SW 1271 (cell line): ENCODE data around the gene SUSD2.
"Not testable (repeated sequence)": the region's sequence is repeated elsewhere in the genome, so short reads cannot be mapped to it uniquely, and the experiment has no call there.

ENCODE experiments used
- DNase-seq, 2 experiments: peaks; one replicate each; lab custom pipeline; 2025; lab: John Stamatoyannopoulos, UW

Gene SUSD2

GRCh38 chr22:24181088-24181995 lies at the start of gene SUSD2:
Gene SUSD2, plus strand, starts transcription at chr22:24181487. Its CDS starts 33 bp downstream, at chr22:24181520.
- no peak for DNase-seq

GRCh38 chr22:24133187-24133965 lies 47.9 kb upstream of the SUSD2 start:
- DNase-seq: no peak

GRCh38 chr22:24134090-24134846 lies 47.0 kb upstream of the SUSD2 start:
- DNase-seq: no peak

GRCh38 chr22:24136533-24136932 lies 44.8 kb upstream of the SUSD2 start:
- not testable (repeated sequence) for DNase-seq

DNA sequence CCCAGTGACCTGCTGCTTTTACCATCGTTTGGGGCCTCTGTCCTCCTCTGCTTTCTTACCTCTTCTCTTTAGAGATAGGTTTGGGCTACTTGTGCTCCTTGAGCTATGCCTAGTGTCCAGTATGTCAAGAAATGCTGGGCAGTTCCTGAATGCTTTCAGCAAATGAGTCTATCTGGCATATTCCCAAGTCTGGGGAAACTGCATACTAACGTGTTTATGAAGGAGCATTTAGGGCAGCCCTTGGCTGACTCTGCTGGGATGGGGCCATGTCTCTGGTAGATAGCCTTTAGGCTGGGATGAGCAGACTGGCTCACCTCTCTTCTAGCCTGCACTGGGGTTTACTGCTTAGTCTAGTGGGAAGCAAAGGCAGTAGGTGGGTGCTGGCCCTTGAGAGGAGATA lies 43.7 kb upstream of the SUSD2 start:
- no peak for DNase-seq

DNA sequence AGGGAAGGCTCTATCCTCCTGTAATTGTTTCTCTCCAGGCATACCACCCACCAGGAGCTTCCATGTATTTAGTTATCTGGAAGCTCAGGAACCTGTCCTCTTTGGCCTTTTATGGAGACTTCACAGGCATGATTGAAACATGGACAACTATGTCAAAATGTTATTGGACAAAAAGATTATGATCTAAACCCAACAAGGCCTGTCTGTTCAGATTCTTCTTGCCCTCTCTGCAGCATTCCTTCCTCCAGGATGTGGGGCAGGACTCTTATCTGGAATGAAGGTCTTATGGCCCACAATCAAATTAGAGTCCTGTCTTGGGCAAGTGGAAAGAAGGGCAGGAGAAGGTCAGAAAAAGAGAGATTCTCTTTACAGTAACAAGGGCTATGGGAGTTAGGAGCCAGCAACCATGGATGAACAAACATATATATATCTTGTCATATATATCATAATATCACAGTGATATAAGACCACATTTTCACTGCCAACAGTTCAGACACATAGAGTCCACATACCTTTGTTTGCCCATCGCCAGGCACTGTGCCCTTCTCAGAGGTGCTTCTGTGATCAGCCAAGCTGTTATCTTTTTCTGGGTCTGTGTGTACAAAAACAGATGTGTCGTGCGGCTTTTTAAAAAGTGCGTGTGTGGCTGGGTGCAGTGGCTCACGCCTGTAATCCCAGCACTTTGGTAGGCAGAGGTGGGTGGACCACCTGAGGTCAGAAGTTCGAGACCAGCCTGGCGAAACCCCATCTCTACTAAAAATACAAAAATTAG lies 42.5 kb upstream of the SUSD2 start:
- DNase-seq: no peak

- DNase-seq: no peak
Measured at GRCh38 chr22:24140357-24140756, 40.9 kb upstream of the SUSD2 start.

GRCh38 chr22:24141586-24141985 lies 39.7 kb upstream of the SUSD2 start:
- no peak for DNase-seq

DNA sequence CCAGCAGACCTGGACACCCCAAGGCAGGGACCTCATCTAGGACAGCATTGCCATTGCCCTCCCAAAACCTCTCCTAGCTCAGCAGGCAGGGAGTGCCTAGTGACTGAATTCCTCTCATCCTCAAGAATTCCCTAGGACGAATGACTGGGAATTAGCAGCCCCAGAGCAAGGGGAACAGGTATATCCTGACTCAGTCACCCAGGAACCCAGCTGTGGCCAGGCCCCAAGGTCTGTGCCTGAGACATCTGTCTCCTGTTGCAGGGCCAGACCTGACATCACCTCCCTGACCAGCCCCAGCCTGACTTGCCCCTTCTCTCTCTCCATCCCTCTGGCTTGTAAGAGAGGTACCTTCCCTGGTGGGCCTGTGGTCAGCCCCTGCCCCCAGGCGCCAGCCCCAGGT lies 39.0 kb upstream of the SUSD2 start:
- no peak for DNase-seq

DNA sequence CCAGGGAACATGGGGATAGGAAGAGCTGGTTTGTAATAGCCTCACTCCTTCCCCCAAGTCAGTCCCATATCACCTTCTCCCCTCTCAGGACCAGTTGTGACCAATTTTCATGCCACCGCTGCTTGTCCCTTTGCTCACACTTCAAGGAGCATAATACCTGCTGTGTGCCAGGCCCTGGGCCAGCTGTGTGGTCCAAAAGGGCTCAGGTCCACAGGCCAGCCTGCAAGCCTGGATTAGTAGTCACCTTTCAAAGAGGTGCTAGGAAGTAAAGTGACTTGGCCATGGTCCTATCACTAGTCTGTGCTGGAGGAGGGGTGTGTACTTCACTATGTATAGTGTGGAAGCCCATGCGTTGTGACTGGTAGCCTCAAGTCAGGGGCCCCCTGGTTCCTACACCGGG lies 38.5 kb upstream of the SUSD2 start:
- DNase-seq: no peak

DNA sequence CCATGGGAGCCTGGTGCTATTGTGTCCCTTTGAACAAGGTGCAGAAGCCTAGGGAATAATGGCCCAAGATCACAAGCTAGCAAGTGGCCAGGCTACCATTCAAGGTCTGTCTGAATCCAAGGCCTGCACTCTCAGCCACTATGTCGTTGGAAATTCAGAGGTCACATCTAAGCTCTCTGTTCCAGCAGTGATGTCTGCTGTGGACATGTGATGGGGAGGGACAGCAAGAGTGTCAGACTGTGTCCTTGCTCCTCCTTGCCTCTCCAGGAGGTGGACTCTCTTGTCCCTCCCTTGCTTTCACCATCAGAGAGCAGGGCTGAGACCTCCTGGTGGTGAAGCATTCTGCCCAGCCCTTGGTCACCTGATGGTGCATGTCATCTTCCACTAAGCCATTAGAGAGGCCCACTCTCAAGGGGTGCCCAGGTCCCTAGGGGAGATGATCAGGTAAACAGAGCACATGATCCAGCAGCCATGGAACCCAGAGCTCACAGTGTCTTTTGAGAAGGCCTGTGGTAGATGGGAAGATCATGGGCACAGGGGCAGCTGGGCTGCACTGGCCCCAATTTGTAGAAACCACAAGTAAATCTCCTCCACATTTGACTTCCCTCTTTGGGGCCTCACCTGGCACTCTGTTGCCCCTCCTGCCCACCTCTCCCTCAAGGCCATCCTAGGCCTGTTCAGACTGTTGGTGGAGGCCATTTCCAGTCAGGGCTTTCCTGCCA lies 37.1 kb upstream of the SUSD2 start:
- DNase-seq: no peak

- no peak for DNase-seq
Measured at GRCh38 chr22:24144778-24145085, 36.6 kb upstream of the SUSD2 start.

DNA sequence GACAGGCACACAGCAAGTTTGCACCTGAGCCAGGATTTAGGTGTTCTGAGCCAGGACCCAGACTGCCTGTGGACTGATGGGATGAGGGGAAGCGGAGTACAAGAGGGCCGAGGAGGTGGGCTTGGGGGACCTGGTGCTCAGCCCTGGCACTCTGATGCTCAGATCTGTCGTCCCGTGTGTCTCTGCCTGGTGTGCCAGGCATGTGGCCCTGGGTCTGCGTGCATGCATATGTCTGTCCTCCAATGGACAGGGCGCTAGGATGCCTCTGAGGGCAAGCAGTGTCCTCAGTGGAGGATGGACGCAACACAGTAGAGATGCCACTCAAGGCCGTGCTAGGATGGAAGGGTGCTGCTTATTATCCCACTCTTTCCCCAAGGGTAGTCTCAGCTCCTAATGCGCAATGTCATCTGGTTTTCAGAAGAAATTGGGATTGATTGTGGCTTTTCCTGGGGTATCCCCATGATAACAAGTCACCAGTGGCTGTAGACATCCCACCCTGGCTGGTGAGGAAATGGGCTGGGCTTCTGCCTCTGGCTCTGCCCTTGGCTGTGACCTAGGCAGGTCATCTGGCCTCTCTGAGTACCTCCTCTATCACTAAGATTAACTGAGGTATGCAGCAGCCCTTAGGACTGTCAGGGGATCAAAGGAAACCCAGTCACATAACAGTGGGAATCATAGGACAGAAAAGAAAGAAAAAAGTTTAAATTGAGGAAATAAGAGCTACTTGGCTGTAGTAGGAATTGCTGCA lies 35.7 kb upstream of the SUSD2 start:
- no peak for DNase-seq

DNA sequence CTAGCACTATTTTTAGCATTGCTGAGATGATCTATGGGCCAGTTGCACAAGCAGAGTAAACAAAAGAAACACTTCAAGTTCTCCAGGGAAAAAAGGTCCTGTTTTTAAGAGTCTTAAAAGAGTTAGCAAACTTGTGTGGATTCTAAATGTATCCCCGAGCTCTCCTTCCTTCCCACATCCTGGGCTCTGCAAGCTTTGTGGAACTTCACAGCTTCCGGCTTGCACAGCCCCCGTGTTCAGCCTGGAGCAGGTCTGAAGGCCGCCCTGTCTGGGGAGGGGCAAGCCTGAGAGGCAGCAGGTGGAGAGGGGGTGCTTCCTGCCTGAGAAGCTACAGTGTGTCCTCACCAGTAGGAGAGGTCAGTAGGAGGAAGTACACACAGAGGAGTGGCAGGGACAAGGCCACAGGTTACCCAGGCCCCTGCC lies 35.1 kb upstream of the SUSD2 start:
- DNase-seq: peak in 1 of 2 experiments; percentile 26

- peak in 1 of 2 experiments; percentile 9 for DNase-seq
Measured at GRCh38 chr22:24146791-24147353, 34.4 kb upstream of the SUSD2 start.

DNA sequence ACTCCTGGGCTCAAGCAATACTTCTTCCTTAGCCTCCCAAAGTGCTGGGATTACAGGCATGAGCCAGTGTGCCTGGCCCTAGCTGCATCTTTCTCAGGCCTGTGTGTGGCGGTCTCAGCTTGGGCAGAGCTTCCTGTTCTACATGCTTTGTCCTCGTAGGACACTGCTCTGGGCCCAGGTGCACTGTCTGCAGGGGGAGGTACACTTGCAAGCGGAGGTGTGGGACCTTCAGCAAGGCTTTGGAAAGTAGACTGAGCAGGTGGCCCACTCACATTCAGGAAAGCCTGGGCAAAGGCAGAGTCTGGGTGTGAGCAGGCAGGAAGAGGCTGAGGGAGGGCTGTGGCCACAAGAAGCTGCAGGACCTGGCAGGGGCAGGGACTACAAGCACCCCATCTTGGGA lies 33.6 kb upstream of the SUSD2 start:
- no peak for DNase-seq

- DNase-seq: no peak
Measured at GRCh38 chr22:24148266-24149197, 32.8 kb upstream of the SUSD2 start.

GRCh38 chr22:24149198-24149590 lies 32.1 kb upstream of the SUSD2 start:
- DNase-seq: no peak

GRCh38 chr22:24153353-24153752 lies 27.9 kb upstream of the SUSD2 start:
- DNase-seq: no peak
